Osteoblast (primary cell): ENCODE data around the gene PHLDB2. TPM values are rescaled to one million over a fixed set of nuclear protein-coding genes. Genes with fewer than 3 reads are reported as not detected.

Source experiments
- DNase-seq: peaks from one replicate; pipeline ENCODE4 v3.0.0; 2011; ENCODE audit warnings: low spot score, mixed read lengths; ENCODE audit not compliant: insufficient read length; ENCODE audit errors: missing footprints
- H2AFZ ChIP-seq: 2 replicates; pipeline ENCODE4 v1.6.0; 2011; ENCODE audit warnings: mild to moderate bottlenecking, low read length
- H3K27ac ChIP-seq: 2 replicates; pipeline ENCODE4 v1.5.1; 2011; ENCODE audit warnings: mild to moderate bottlenecking, low read depth, low read length, moderate library complexity
- H3K27me3 ChIP-seq: 2 replicates; pipeline ENCODE4 v1.6.0; 2012; ENCODE audit warnings: mild to moderate bottlenecking, control low read depth, inconsistent platforms, low read length, moderate library complexity; ENCODE audit not compliant: insufficient read depth
- H3K36me3 ChIP-seq: 2 replicates; pipeline ENCODE4 v1.5.1; 2011; ENCODE audit warnings: mild to moderate bottlenecking, low read length, control low read depth, moderate library complexity; ENCODE audit not compliant: insufficient read depth
- H3K4me1 ChIP-seq: 2 replicates; pipeline ENCODE4 v1.5.1; 2011; ENCODE audit warnings: mild to moderate bottlenecking, low read length, control low read depth, moderate library complexity; ENCODE audit not compliant: insufficient read depth
- H3K4me2 ChIP-seq: 2 replicates; pipeline ENCODE4 v1.6.0; 2011; ENCODE audit warnings: mild to moderate bottlenecking, low read length; ENCODE audit not compliant: insufficient read depth
- H3K4me3 ChIP-seq: fragments of 200-600 bp; sonication (generic); 3 replicates; pipeline ENCODE4 v1.5.1; 2012; ENCODE audit warnings: mild to moderate bottlenecking, low read length, inconsistent platforms; ENCODE audit not compliant: insufficient read depth
- H3K79me2 ChIP-seq: 2 replicates; pipeline ENCODE4 v1.6.0; 2012; ENCODE audit warnings: mild to moderate bottlenecking, low read length, control low read depth, inconsistent platforms; ENCODE audit not compliant: insufficient read depth
- H3K9me3 ChIP-seq: 2 replicates; pipeline ENCODE4 v1.5.1; 2011; ENCODE audit warnings: low read depth, low read length, control low read depth
- H4K20me1 ChIP-seq: 2 replicates; pipeline ENCODE4 v1.6.0; 2012; ENCODE audit warnings: mild to moderate bottlenecking, low read length, control low read depth; ENCODE audit not compliant: insufficient read depth
- CTCF ChIP-seq: IDR thresholded peaks from 2 replicates; pipeline ENCODE4 v1.5.1; 2011; ENCODE audit warnings: mild to moderate bottlenecking, low read depth, low read length, moderate library complexity; ENCODE audit errors: extremely low read depth
- total RNA-seq: library from RNA; depleted of rRNA; stranded (reverse); fragments of >200 nt; gene quantifications from 2 replicates; pipeline ENCODE4 v1.2.3, GENCODE V29; 2012

The PHLDB2 gene
- total RNA-seq, 1 donor, result 107 TPM

- Histone ChIP-seq H3K27me3 (no peaks in the 10 kb centered on the region), H3K4me3 (no peak overlapping the region), H3K9me3 (no peaks in the 10 kb centered on the region), H3K4me1 (peaks cover 3% of the 10 kb centered on the region), H4K20me1 (no peaks in the 10 kb centered on the region), H3K4me2 (no peak overlapping the region), H3K79me2 (no peaks in the 10 kb centered on the region), H2AFZ (no peak overlapping the region), H3K27ac (no peak overlapping the region), H3K36me3 (peaks cover 89% of the 10 kb centered on the region)
- no peak for TF ChIP-seq CTCF
- DNase-seq, result no peak
These were observed 111.3 kb downstream of the PHLDB2 start for GRCh38 chr3:111970376-111970775.

- H3K36me3 ChIP-seq, result peaks cover 77% of the 10 kb centered on the region
- DNase-seq, result no peak
These were observed 112.6 kb downstream of the PHLDB2 start for GRCh38 chr3:111971533-111972130.

GRCh38 chr3:111972891-111973290 lies 113.8 kb downstream of the PHLDB2 start:
- Histone ChIP-seq H3K27me3 (no peaks in the 10 kb centered on the region), H3K36me3 (peaks cover 68% of the 10 kb centered on the region), H3K27ac (no peak overlapping the region), H3K4me3 (no peak overlapping the region), H3K4me2 (no peak overlapping the region), H3K79me2 (no peaks in the 10 kb centered on the region), H3K9me3 (no peaks in the 10 kb centered on the region), H4K20me1 (no peaks in the 10 kb centered on the region), H3K4me1 (no peaks in the 10 kb centered on the region), H2AFZ (no peak overlapping the region)
- DNase-seq, result no peak
- no peak for TF ChIP-seq CTCF

More at GRCh38 chr3:111971533-111972130, 112.6 kb downstream of the PHLDB2 start:
- no peaks in the 10 kb centered on the region for H3K9me3 ChIP-seq
- no peak overlapping the region for H3K27ac ChIP-seq
- H3K79me2 ChIP-seq, result no peaks in the 10 kb centered on the region
- TF ChIP-seq CTCF, result no peak
- H3K4me1 ChIP-seq, result peaks cover 3% of the 10 kb centered on the region
- no peak overlapping the region for H2AFZ ChIP-seq
- H3K4me3 ChIP-seq, result no peak overlapping the region
- H4K20me1 ChIP-seq, result no peaks in the 10 kb centered on the region
- H3K4me2 ChIP-seq, result no peak overlapping the region
- no peaks in the 10 kb centered on the region for H3K27me3 ChIP-seq

GRCh38 chr3:111975131-111975530 lies 116.1 kb downstream of the PHLDB2 start:
- Histone ChIP-seq H3K36me3 (peaks cover 46% of the 10 kb centered on the region), H2AFZ (no peak overlapping the region), H3K4me1 (peaks cover 11% of the 10 kb centered on the region), H3K27ac (no peak overlapping the region), H3K4me3 (no peak overlapping the region), H3K79me2 (peaks cover 14% of the 10 kb centered on the region), H3K27me3 (no peaks in the 10 kb centered on the region), H3K9me3 (no peaks in the 10 kb centered on the region), H4K20me1 (no peaks in the 10 kb centered on the region), H3K4me2 (no peak overlapping the region)
- DNase-seq, result no peak
- no peak for TF ChIP-seq CTCF
